Neural progenitor cell (in vitro differentiated cells): Measurements from ENCODE around the gene C17orf78. TPM values are rescaled to one million over a fixed set of nuclear protein-coding genes. Genes with fewer than 3 reads are reported as not detected.

ENCODE experiments used
- DNase-seq: peaks from one replicate; pipeline ENCODE4 v3.0.0-alpha.2; 2016; ENCODE audit warnings: low spot score
- H2AFZ ChIP-seq: fragments of 200-600 bp; sonication (generic); replicated peaks from 2 replicates; pipeline ENCODE4 v1.6.1; 2016; ENCODE audit warnings: antibody characterized with exemption
- H3F3A ChIP-seq: fragments of 200-600 bp; sonication (generic); 2 replicates; pipeline ENCODE4 v1.6.1; 2016; ENCODE audit warnings: antibody characterized with exemption, low read depth
- H3K27ac ChIP-seq: fragments of 200-600 bp; sonication (generic); 2 replicates; pipeline ENCODE4 v1.5.1; 2016; ENCODE audit warnings: mild to moderate bottlenecking
- H3K27me3 ChIP-seq: fragments of 200-600 bp; sonication (generic); 2 replicates; pipeline ENCODE4 v1.6.1; 2016; ENCODE audit warnings: mild to moderate bottlenecking, moderate library complexity
- H3K36me3 ChIP-seq: fragments of 200-600 bp; sonication (generic); 2 replicates; pipeline ENCODE4 v1.5.1; 2016
- H3K4me1 ChIP-seq: fragments of 200-600 bp; sonication (generic); 2 replicates; pipeline ENCODE4 v1.6.1; 2016; ENCODE audit warnings: mixed run types
- H3K4me2 ChIP-seq: fragments of 200-600 bp; sonication (generic); 2 replicates; pipeline ENCODE4 v1.6.1; 2016
- H3K4me3 ChIP-seq: fragments of 200-600 bp; sonication (generic); 2 replicates; pipeline ENCODE4 v1.5.1; 2016
- H3K79me2 ChIP-seq: fragments of 200-600 bp; sonication (generic); 2 replicates; pipeline ENCODE4 v1.6.1; 2016; ENCODE audit warnings: low read depth
- H3K9ac ChIP-seq: fragments of 200-600 bp; sonication (generic); 2 replicates; pipeline ENCODE4 v1.6.1; 2016
- H3K9me3 ChIP-seq: fragments of 200-600 bp; sonication (generic); 2 replicates; pipeline ENCODE4 v1.5.1; 2016; ENCODE audit warnings: low read depth
- H4K20me1 ChIP-seq: fragments of 200-600 bp; sonication (generic); 2 replicates; pipeline ENCODE4 v1.6.1; 2016; ENCODE audit warnings: low read depth
- H3K27ac Mint-ChIP-seq: 3 replicates; pipeline ENCODE4 v1.8.0; 2021; ENCODE audit warnings: mixed read lengths
- H3K27me3 Mint-ChIP-seq: 2 replicates; pipeline ENCODE4 v1.8.0; 2022; ENCODE audit warnings: low read depth, mild to moderate bottlenecking, inconsistent platforms, moderate library complexity, mixed read lengths; ENCODE audit not compliant: insufficient read depth
- H3K36me3 Mint-ChIP-seq: 3 replicates; pipeline ENCODE4 v1.8.0; 2021; ENCODE audit warnings: mixed read lengths
- H3K4me1 Mint-ChIP-seq: 3 replicates; pipeline ENCODE4 v1.8.0; 2021; ENCODE audit warnings: mixed read lengths
- H3K4me3 Mint-ChIP-seq: 3 replicates; pipeline ENCODE4 v1.8.0; 2021; ENCODE audit warnings: mild to moderate bottlenecking, moderate library complexity, mixed read lengths
- H3K9me3 Mint-ChIP-seq: 3 replicates; pipeline ENCODE4 v1.8.0; 2020; ENCODE audit warnings: mixed read lengths
- EZH2 ChIP-seq: fragments of 200-600 bp; sonication (generic); IDR thresholded peaks from 2 replicates; pipeline ENCODE4 v1.6.1; 2017; ENCODE audit warnings: antibody characterized with exemption, mild to moderate bottlenecking, moderate library complexity
- EZH2phosphoT487 ChIP-seq: fragments of 200-600 bp; sonication (generic); IDR thresholded peaks from 2 replicates; pipeline ENCODE4 v1.6.1; 2017; ENCODE audit warnings: antibody characterized with exemption
- total RNA-seq: library from RNA; depleted of rRNA; stranded (reverse); fragments of >200 nt; gene quantifications from 2 replicates; pipeline ENCODE4 v1.2.3, GENCODE V29; 2015; ENCODE audit warnings: low replicate concordance
- TF ChIP-seq, protein P1 (sequence below): fragments of 200-600 bp; sonication (generic); IDR thresholded peaks from 2 replicates; pipeline ENCODE4 v1.5.1; 2017; ENCODE audit warnings: antibody characterized with exemption, mild to moderate bottlenecking

The C17orf78 gene
- not detected in 2 replicates for total RNA-seq

DNA sequence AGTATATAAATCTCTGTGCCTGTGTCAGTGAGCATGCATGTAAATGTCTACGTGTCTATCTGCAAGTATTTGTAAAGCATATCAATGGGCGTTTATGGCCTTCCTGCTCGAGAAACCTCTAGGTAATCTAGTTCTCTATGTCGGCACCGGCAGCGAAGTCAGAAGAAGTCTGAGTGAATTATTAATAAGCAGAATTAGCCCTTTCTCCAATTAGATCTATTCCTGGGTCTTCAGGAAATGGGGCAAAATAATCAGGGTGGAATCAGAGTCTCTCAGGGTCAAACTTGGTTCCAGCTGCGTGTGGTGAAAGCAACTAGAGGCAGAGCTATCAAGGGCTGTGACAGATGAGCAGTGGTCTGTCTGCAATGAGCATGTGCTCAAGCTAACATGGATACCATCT is at the start of gene C17orf78:
TSS of gene C17orf78 (plus strand) at position 280 of the 400 bp plus-strand sequence. CDS start at position 388, 108 bp downstream.
- no peaks in the 10 kb centered on the region for H3K27me3 ChIP-seq
- H3F3A ChIP-seq = no peaks in the 10 kb centered on the region
- no peak within 1 kb of the TSS for H3K4me2 ChIP-seq
- no peaks in the 10 kb centered on the region for H3K9me3 Mint-ChIP-seq
- H4K20me1 ChIP-seq = no peaks in the 10 kb centered on the region
- H3K27me3 Mint-ChIP-seq = peaks cover 5% of the 10 kb centered on the region
- no peak within 1 kb of the TSS for H3K4me3 ChIP-seq
- H3K27ac Mint-ChIP-seq = no peak within 1 kb of the TSS
- no peak within 1 kb of the TSS for H2AFZ ChIP-seq
- no peak within 1 kb of the TSS for H3K9ac ChIP-seq
- H3K4me3 Mint-ChIP-seq = no peak within 1 kb of the TSS
- no peaks in the 10 kb centered on the region for H3K9me3 ChIP-seq
- H3K27ac ChIP-seq = no peak within 1 kb of the TSS
- TF ChIP-seq, protein P1, sequence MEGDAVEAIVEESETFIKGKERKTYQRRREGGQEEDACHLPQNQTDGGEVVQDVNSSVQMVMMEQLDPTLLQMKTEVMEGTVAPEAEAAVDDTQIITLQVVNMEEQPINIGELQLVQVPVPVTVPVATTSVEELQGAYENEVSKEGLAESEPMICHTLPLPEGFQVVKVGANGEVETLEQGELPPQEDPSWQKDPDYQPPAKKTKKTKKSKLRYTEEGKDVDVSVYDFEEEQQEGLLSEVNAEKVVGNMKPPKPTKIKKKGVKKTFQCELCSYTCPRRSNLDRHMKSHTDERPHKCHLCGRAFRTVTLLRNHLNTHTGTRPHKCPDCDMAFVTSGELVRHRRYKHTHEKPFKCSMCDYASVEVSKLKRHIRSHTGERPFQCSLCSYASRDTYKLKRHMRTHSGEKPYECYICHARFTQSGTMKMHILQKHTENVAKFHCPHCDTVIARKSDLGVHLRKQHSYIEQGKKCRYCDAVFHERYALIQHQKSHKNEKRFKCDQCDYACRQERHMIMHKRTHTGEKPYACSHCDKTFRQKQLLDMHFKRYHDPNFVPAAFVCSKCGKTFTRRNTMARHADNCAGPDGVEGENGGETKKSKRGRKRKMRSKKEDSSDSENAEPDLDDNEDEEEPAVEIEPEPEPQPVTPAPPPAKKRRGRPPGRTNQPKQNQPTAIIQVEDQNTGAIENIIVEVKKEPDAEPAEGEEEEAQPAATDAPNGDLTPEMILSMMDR = no peak
- TF ChIP-seq EZH2 (no peak), EZH2phosphoT487 (no peak)
- no peak for DNase-seq
- no peaks in the 10 kb centered on the region for H3K36me3 Mint-ChIP-seq
- H3K4me1 ChIP-seq = no peaks in the 10 kb centered on the region
- no peaks in the 10 kb centered on the region for H3K79me2 ChIP-seq
- peaks cover 3% of the 10 kb centered on the region for H3K4me1 Mint-ChIP-seq
- H3K36me3 ChIP-seq = no peaks in the 10 kb centered on the region

DNA sequence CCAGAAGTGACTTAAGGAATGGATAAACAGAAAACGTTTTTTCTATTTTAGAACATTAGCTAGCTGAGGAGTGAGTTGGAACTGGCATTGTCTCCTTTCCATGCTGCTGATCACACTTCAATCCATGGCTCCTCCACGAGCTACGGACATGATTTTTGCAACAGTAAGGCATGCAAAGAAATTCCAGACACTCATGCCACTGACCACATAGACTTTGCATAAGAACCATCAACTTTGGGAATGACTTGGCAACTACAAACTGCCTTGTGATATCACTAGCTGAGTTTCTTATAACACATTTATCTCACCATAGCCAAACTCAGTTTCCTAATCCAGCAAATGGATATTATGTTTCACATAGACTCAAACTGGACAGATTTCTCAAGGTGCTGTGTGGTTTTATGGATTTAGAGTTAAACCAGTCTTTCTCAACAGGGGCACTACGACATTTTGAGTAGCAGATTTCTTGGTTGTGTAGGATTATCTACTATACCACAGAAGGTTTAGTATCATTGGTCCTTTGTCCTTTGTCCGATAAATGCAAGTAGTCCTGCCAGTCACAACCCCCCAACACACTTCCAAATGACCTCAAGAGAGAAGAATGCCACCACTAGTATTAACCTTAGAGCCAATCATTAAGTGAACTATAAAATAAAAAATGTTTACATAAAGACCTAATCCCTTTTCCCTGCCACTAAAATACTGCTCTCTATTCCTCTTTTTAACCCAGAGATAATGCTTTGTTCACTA is 48.3 kb upstream of the C17orf78 start:
- Mint-ChIP-seq H3K4me1 (peaks cover 2% of the 10 kb centered on the region), H3K27me3 (no peaks in the 10 kb centered on the region), H3K9me3 (no peaks in the 10 kb centered on the region), H3K27ac (no peak overlapping the region), H3K36me3 (peaks cover 20% of the 10 kb centered on the region), H3K4me3 (no peak overlapping the region)
- no peaks in the 10 kb centered on the region for H3K27me3 ChIP-seq
- H3K4me2 ChIP-seq = no peak overlapping the region
- peaks cover 6% of the 10 kb centered on the region for H4K20me1 ChIP-seq
- DNase-seq = no peak
- peaks cover 2% of the 10 kb centered on the region for H3F3A ChIP-seq
- no peaks in the 10 kb centered on the region for H3K9me3 ChIP-seq
- no peak overlapping the region for H3K4me3 ChIP-seq
- H3K4me1 ChIP-seq = no peaks in the 10 kb centered on the region
- H3K27ac ChIP-seq = peak overlapping the region; percentile 53
- H2AFZ ChIP-seq = no peak overlapping the region
- TF ChIP-seq EZH2phosphoT487 = no peak
- no peak for TF ChIP-seq EZH2
- TF ChIP-seq, protein P1 = no peak
- peaks cover 70% of the 10 kb centered on the region for H3K79me2 ChIP-seq
- peaks cover 21% of the 10 kb centered on the region for H3K36me3 ChIP-seq
- H3K9ac ChIP-seq = no peak overlapping the region

DNA sequence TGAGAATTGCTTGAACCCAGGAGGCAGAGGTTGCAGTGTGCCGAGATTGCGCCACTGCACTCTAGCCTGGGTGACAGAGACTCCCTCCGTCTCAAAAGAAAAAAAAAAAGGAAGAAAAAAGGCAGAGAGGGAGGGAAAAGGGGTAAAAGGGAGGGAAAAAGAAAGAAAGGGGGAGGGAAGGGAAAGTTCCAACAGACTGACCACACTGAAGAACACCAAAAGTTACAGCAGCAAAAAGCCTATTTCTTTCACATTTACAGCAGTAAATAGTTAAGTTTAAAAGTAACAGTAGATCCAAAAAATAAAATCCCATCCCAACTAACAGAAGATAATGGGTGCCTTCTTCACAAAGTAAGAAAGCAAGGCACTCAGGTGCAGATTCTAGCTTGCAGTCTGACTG is 36.9 kb upstream of the C17orf78 start:
- Histone ChIP-seq H3K4me1 (peaks cover 12% of the 10 kb centered on the region), H3K9me3 (no peaks in the 10 kb centered on the region), H3K4me3 (no peak overlapping the region), H3K4me2 (no peak overlapping the region), H3K27me3 (no peaks in the 10 kb centered on the region), H3K36me3 (no peaks in the 10 kb centered on the region), H3F3A (peaks cover 22% of the 10 kb centered on the region), H2AFZ (no peak overlapping the region), H3K79me2 (peaks cover 99% of the 10 kb centered on the region), H3K9ac (no peak overlapping the region), H4K20me1 (peaks cover 44% of the 10 kb centered on the region), H3K27ac (no peak overlapping the region)
- H3K27ac Mint-ChIP-seq = no peak overlapping the region
- no peaks in the 10 kb centered on the region for H3K27me3 Mint-ChIP-seq
- H3K4me3 Mint-ChIP-seq = no peak overlapping the region
- TF ChIP-seq EZH2phosphoT487 (no peak), EZH2 (no peak)
- TF ChIP-seq, protein P1 = no peak
- H3K9me3 Mint-ChIP-seq = no peaks in the 10 kb centered on the region
- H3K4me1 Mint-ChIP-seq = peaks cover 9% of the 10 kb centered on the region
- no peak for DNase-seq
- H3K36me3 Mint-ChIP-seq = peaks cover 27% of the 10 kb centered on the region
